Activated CD8-positive, alpha-beta memory T cell treated with anti-CD3 and anti-CD28 coated beads, Interleukin-2, amount 50 U/mL, for 1 hour (primary cell): Measurements from ENCODE around the gene ZNF226.
"Not testable (repeated sequence)": the region's sequence is repeated elsewhere in the genome, so short reads cannot be mapped to it uniquely, and the experiment has no call there.

Experiments used
- DNase-seq: peaks from one replicate; pipeline ENCODE4 v3.0.0-alpha.2; 2020; ENCODE audit errors: extremely low read depth

The ZNF226 gene

GRCh38 chr19:44212250-44212865 is 47.5 kb downstream of the ZNF226 start, which contains the start of gene ZNF227:
ZNF227 (plus strand) TSS chr19:44212532; CDS start chr19:44217793, 5,261 bp downstream.
- peak; percentile 48 for DNase-seq

DNA sequence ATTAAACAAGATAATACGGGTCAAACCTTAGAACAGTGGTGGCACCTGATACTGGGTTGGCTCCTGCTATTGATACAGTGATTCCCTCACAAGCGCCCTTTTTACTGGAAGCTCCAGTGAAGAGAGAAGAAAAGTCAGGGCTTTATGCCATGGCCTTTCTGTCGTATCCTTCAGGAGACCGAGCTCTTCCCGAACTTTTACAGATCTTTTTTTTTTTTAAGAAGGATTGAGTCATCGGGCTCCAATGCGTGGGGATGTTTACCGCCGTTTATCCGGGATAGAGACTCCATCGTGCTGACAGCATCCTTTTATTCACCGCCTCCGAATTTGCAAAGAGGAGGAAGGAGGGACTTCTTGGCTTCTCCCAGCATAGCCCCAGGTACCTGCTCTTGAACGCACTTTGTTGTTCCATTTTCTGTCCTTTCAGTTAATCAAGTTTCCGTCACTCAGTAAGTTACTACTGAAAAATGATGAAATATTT is 48.0 kb downstream of the ZNF226 start:
- no peak for DNase-seq

DNA sequence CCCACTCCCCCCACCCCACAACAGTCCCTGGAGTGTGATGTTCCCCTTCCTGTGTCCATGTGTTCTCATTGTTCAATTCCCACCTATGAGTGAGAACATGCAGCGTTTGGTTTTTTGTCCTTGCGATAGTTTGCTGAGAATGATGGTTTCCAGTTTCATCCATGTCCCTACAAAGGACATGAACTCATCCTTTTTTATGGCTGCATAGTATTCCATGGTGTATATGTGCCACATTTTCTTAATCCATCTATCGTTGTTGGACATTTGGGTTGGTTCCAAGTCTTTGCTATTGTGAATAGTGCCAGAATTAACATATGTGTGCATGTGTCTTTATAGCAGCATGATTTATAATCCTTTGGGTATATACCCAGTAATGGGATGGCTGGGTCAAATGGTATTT is 55.0 kb downstream of the ZNF226 start:
- DNase-seq: not testable (repeated sequence)

GRCh38 chr19:44220761-44221160 is 55.9 kb downstream of the ZNF226 start:
- DNase-seq: not testable (repeated sequence)

DNA sequence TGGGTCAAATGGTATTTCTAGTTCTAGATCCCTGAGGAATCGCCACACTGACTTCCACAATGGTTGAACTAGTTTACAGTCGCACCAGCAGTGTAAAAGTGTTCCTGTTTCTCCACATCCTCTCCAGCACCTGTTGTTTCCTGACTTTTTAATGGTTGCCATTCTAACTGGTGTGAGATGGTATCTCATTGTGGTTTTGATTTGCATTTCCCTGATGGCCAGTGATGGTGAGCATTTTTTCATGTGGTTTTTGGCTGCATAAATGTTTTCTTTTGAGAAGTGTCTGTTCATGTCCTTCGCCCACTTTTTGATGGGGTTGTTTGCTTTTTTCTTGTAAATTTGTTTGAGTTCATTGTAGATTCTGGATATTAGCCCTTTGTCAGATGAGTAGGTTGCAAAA is 56.4 kb downstream of the ZNF226 start:
- DNase-seq: not testable (repeated sequence)
